Liver (tissue), 9 donors: Measurements from ENCODE around the gene TNXB. TPM values are rescaled to one million over a fixed set of nuclear protein-coding genes. Genes with fewer than 3 reads are reported as not detected.

Experiments used
- DNase-seq: peaks from one replicate; pipeline ENCODE4 v3.0.0-alpha.2; 2017; ENCODE audit warnings: low spot score
- H3K27ac ChIP-seq, 2 donors: one replicate each; pipeline ENCODE4 v1.7.0; 2013; ENCODE audit warnings: inconsistent platforms in 2 of 2, low read length in 2 of 2, control low read depth in 1 of 2, low read depth in 1 of 2, mild to moderate bottlenecking in 1 of 2
- H3K27me3 ChIP-seq, 4 donors: one replicate each; pipeline versions ENCODE4 v1.6.1 to v1.7.0; 2013; ENCODE audit warnings: low read length in 3 of 4, inconsistent platforms in 1 of 4, mild to moderate bottlenecking in 1 of 4, moderate library complexity in 1 of 4; ENCODE audit not compliant: control insufficient read depth in 4 of 4, insufficient read depth in 4 of 4
- H3K36me3 ChIP-seq, 4 donors: one replicate each; pipeline versions ENCODE4 v1.6.1 to v1.7.0; 2013; ENCODE audit warnings: low read length in 3 of 4, mild to moderate bottlenecking in 3 of 4, low read depth in 1 of 4, moderate library complexity in 1 of 4; ENCODE audit not compliant: control insufficient read depth in 4 of 4, insufficient read depth in 3 of 4
- H3K4me1 ChIP-seq, 4 donors: one replicate each; pipeline versions ENCODE4 v1.6.1 to v1.7.0; 2013; ENCODE audit warnings: low read length in 3 of 4, mild to moderate bottlenecking in 3 of 4, moderate library complexity in 1 of 4; ENCODE audit not compliant: control insufficient read depth in 4 of 4, insufficient read depth in 4 of 4
- H3K4me3 ChIP-seq, 3 donors: one replicate each; pipeline versions ENCODE4 v1.6.1 to v1.7.0; 2013; ENCODE audit warnings: low read length in 3 of 3, control low read depth in 1 of 3, low read depth in 1 of 3, mild to moderate bottlenecking in 1 of 3
- H3K9ac ChIP-seq, 2 donors: one replicate each; pipeline ENCODE4 v1.7.0; 2013; ENCODE audit warnings: low read length in 2 of 2, mild to moderate bottlenecking in 2 of 2, moderate library complexity in 2 of 2, control low read depth in 1 of 2, low read depth in 1 of 2
- H3K9me3 ChIP-seq, 4 donors: one replicate each; pipeline versions ENCODE4 v1.6.1 to v1.7.0; 2013; ENCODE audit warnings: low read length in 3 of 4; ENCODE audit not compliant: control insufficient read depth in 4 of 4
- ATF3 ChIP-seq: IDR thresholded peaks from 2 replicates; pipeline ENCODE4 v1.6.1; 2016; ENCODE audit warnings: antibody characterized with exemption
- CTCF ChIP-seq: fragments of 150-350 bp; IDR thresholded peaks from 2 replicates; pipeline ENCODE4 v1.5.1; 2017; ENCODE audit warnings: improper control_type of control experiment, low read depth, low read length; ENCODE audit not compliant: missing input control
- EGR1 ChIP-seq, 2 donors: IDR thresholded peaks; 2 replicates each; pipeline ENCODE4 v1.6.1; 2016 to 2018; ENCODE audit warnings: antibody characterized with exemption in 2 of 2, low read depth in 2 of 2
- FOXA1 ChIP-seq: IDR thresholded peaks from 2 replicates; pipeline ENCODE4 v1.6.1; 2016; ENCODE audit warnings: antibody characterized with exemption
- FOXA2 ChIP-seq: IDR thresholded peaks from 2 replicates; pipeline ENCODE4 v1.6.1; 2016; ENCODE audit warnings: antibody characterized with exemption
- GABPA ChIP-seq, 2 donors: IDR thresholded peaks in 1 of 2; conservative IDR thresholded peaks in 1 of 2; 2 replicates each; pipeline ENCODE4 v1.6.1; 2016; ENCODE audit warnings: antibody characterized with exemption in 2 of 2, mild to moderate bottlenecking in 1 of 2, moderate library complexity in 1 of 2
- HNF4A ChIP-seq, 2 donors: conservative IDR thresholded peaks; 2 replicates each; pipeline ENCODE4 v1.6.1; 2016; ENCODE audit warnings: antibody characterized with exemption in 2 of 2, mild to moderate bottlenecking in 2 of 2
- HNF4G ChIP-seq: IDR thresholded peaks from 2 replicates; pipeline ENCODE4 v1.6.1; 2016; ENCODE audit warnings: antibody characterized with exemption
- JUND ChIP-seq, 2 donors: IDR thresholded peaks; 2 replicates each; pipeline ENCODE4 v1.6.1; 2016; ENCODE audit warnings: antibody characterized with exemption in 2 of 2
- MAX ChIP-seq: IDR thresholded peaks from 2 replicates; pipeline ENCODE4 v1.6.1; 2016; ENCODE audit warnings: antibody characterized with exemption
- NR2F2 ChIP-seq: IDR thresholded peaks from 2 replicates; pipeline ENCODE4 v1.6.1; 2016; ENCODE audit warnings: antibody characterized with exemption
- RAD21 ChIP-seq, 2 donors: IDR thresholded peaks; 2 replicates each; pipeline ENCODE4 v1.6.1; 2016; ENCODE audit warnings: antibody characterized with exemption in 2 of 2, mild to moderate bottlenecking in 2 of 2
- RXRA ChIP-seq, 2 donors: IDR thresholded peaks; 2 replicates each; pipeline ENCODE4 v1.6.1; 2017 to 2018; ENCODE audit warnings: antibody characterized with exemption in 2 of 2, mild to moderate bottlenecking in 1 of 2
- SP1 ChIP-seq: IDR thresholded peaks from 2 replicates; pipeline ENCODE4 v1.6.1; 2018; ENCODE audit warnings: antibody characterized with exemption, mild to moderate bottlenecking
- TAF1 ChIP-seq: conservative IDR thresholded peaks from 2 replicates; pipeline ENCODE4 v1.6.1; 2016; ENCODE audit warnings: antibody characterized with exemption, mild to moderate bottlenecking
- YY1 ChIP-seq: IDR thresholded peaks from 2 replicates; pipeline ENCODE4 v1.6.1; 2016; ENCODE audit warnings: antibody characterized with exemption, mild to moderate bottlenecking
- WGBS: extraction: QIAGEN DNeasy Blood & Tissue Kit; methylation state at CpG from one replicate; pipeline ENCODE4 v1.1.7; 2013; 5-methylcytosine and 5-hydroxymethylcytosine counted together
- polyA plus RNA-seq, 2 donors: library from polyadenylated mRNA; stranded (reverse) in 1 of 2; unstranded in 1 of 2; fragments of 200-250 nt in 1 of 2; fragments of >200 nt in 1 of 2; fragmentation: Nextera tagmentation in 1 of 2; extraction: Ambion mirVana in 1 of 2; gene quantifications; one replicate each; pipeline versions ENCODE4 v1.2.1 to v1.2.3, GENCODE V29; 2013 to 2015
- total RNA-seq, 2 donors: library from RNA; depleted of rRNA; stranded (reverse); fragments of >200 nt; gene quantifications; one replicate each; pipeline ENCODE4 v1.2.3, GENCODE V29; 2014
- TF ChIP-seq, protein P1 (sequence below): IDR thresholded peaks from 2 replicates; pipeline ENCODE4 v1.6.1; 2016; ENCODE audit warnings: antibody characterized with exemption
- TF ChIP-seq, protein P2 (sequence below): IDR thresholded peaks from 2 replicates; pipeline ENCODE4 v1.6.1; 2016; ENCODE audit warnings: antibody characterized with exemption, mild to moderate bottlenecking
- donor health status: healthy.
- donor health status: healthy.
- donor health status: healthy.
- donor health status: healthy.
- donor health status: healthy.

TNXB gene
- total and polyA plus RNA-seq, 4 donors: 3.0 to 17.1 (median 5.6) TPM

GRCh38 chr6:32113386-32114352 lies 4.5 kb upstream of the TNXB start:
- 79% methylated on average over 9 of the region's 9 CpGs for WGBS
- Histone ChIP-seq H3K27ac (peak overlapping the region; percentile 35 to 48), H3K36me3 (peaks cover 13 to 26% (median 18%) of the 10 kb centered on the region in 4 donors), H3K4me1 (peaks cover 3 to 15% (median 9%) of the 10 kb centered on the region in 4 donors), H3K27me3 (peaks cover 0 to 2% (median 0%) of the 10 kb centered on the region in 4 donors), H3K4me3 (no peak overlapping the region), H3K9me3 (no peaks in the 10 kb centered on the region), H3K9ac (no peak overlapping the region)
- DNase-seq: no peak
- TF ChIP-seq EGR1 (IDR thresholded peaks at IDR 0.05; ENCODE audit: low read depth in 2 of 2): no peak
- TF ChIP-seq MAX: no peak
- no peak for TF ChIP-seq GABPA (IDR thresholded peaks at IDR 0.05 in 1 of 2, conservative IDR thresholded peaks at IDR 0.05 in 1 of 2)
- TF ChIP-seq RAD21 (IDR thresholded peaks at IDR 0.05): peak; percentile 47 to 64
- no peak for TF ChIP-seq YY1
- TF ChIP-seq TAF1: no peak
- peak in 1 of 2 donors; percentile 26 for TF ChIP-seq JUND (IDR thresholded peaks at IDR 0.05)
- TF ChIP-seq FOXA1: no peak
- peak; percentile 21 for TF ChIP-seq CTCF
- peak; percentile 39 for TF ChIP-seq SP1
- TF ChIP-seq ATF3: no peak
- no peak for TF ChIP-seq FOXA2
- no peak for TF ChIP-seq HNF4A (conservative IDR thresholded peaks at IDR 0.05)
- TF ChIP-seq, protein P1, sequence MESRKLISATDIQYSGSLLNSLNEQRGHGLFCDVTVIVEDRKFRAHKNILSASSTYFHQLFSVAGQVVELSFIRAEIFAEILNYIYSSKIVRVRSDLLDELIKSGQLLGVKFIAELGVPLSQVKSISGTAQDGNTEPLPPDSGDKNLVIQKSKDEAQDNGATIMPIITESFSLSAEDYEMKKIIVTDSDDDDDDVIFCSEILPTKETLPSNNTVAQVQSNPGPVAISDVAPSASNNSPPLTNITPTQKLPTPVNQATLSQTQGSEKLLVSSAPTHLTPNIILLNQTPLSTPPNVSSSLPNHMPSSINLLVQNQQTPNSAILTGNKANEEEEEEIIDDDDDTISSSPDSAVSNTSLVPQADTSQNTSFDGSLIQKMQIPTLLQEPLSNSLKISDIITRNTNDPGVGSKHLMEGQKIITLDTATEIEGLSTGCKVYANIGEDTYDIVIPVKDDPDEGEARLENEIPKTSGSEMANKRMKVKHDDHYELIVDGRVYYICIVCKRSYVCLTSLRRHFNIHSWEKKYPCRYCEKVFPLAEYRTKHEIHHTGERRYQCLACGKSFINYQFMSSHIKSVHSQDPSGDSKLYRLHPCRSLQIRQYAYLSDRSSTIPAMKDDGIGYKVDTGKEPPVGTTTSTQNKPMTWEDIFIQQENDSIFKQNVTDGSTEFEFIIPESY: no peak
- TF ChIP-seq, protein P2, sequence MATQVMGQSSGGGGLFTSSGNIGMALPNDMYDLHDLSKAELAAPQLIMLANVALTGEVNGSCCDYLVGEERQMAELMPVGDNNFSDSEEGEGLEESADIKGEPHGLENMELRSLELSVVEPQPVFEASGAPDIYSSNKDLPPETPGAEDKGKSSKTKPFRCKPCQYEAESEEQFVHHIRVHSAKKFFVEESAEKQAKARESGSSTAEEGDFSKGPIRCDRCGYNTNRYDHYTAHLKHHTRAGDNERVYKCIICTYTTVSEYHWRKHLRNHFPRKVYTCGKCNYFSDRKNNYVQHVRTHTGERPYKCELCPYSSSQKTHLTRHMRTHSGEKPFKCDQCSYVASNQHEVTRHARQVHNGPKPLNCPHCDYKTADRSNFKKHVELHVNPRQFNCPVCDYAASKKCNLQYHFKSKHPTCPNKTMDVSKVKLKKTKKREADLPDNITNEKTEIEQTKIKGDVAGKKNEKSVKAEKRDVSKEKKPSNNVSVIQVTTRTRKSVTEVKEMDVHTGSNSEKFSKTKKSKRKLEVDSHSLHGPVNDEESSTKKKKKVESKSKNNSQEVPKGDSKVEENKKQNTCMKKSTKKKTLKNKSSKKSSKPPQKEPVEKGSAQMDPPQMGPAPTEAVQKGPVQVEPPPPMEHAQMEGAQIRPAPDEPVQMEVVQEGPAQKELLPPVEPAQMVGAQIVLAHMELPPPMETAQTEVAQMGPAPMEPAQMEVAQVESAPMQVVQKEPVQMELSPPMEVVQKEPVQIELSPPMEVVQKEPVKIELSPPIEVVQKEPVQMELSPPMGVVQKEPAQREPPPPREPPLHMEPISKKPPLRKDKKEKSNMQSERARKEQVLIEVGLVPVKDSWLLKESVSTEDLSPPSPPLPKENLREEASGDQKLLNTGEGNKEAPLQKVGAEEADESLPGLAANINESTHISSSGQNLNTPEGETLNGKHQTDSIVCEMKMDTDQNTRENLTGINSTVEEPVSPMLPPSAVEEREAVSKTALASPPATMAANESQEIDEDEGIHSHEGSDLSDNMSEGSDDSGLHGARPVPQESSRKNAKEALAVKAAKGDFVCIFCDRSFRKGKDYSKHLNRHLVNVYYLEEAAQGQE: no peak
- peak; percentile 78 for TF ChIP-seq NR2F2
- no peak for TF ChIP-seq HNF4G
- peak; percentile 29 to 40 for TF ChIP-seq RXRA (IDR thresholded peaks at IDR 0.05)
